Hair follicular keratinocyte (primary cell): ENCODE measurements around the gene NPPB. TPM values are rescaled to one million over a fixed set of nuclear protein-coding genes. Genes with fewer than 3 reads are reported as not detected.

Experiments used
- total RNA-seq: library from RNA; depleted of rRNA; stranded (reverse); fragments of >200 nt; gene quantifications from 2 replicates; pipeline ENCODE4 v1.2.3, GENCODE V29; 2015

Gene NPPB
- total RNA-seq, result not detected in 2 replicates

GRCh38 chr1:11858613-11858967 lies at the start of gene NPPB:
NPPB (minus strand) TSS chr1:11858945; CDS start chr1:11858833, 112 bp downstream.

GRCh38 chr1:11847667-11848372 lies 10.9 kb downstream of the NPPB start, which contains the start of gene NPPA:
NPPA (minus strand) TSS chr1:11847783; CDS start chr1:11847684, 99 bp downstream.

Other genes with a start within 250 kb of the NPPB start
- 28.9 and 61.7 TPM in 2 replicates for gene FBXO2, start 204.5 kb downstream of the NPPB start, total RNA-seq
- 12.7 and 13.9 TPM in 2 replicates for gene FBXO44, start 204.1 kb downstream of the NPPB start, total RNA-seq
- gene FBXO6, start 194.7 kb downstream of the NPPB start, total RNA-seq, result 13.4 and 16.9 TPM in 2 replicates
- gene MAD2L2, start 177.8 kb downstream of the NPPB start, total RNA-seq, result 62.5 and 71.8 TPM in 2 replicates
- gene DRAXIN, start 167.2 kb downstream of the NPPB start, total RNA-seq, result not detected in 2 replicates
- 151 and 193 TPM in 2 replicates for gene AGTRAP, start 122.8 kb downstream of the NPPB start, total RNA-seq
- not detected in 2 replicates for gene C1orf167, start 96.8 kb downstream of the NPPB start, total RNA-seq
- gene MTHFR, start 53.0 kb downstream of the NPPB start, total RNA-seq, result 13.3 and 19.4 TPM in 2 replicates
- gene CLCN6, start 52.8 kb downstream of the NPPB start, total RNA-seq, result 7.9 and 9.3 TPM in 2 replicates
- not detected in 2 replicates for gene NPPA, start 11.2 kb downstream of the NPPB start, total RNA-seq
- 68.7 and 71.7 TPM in 2 replicates for gene KIAA2013, start 67.5 kb upstream of the NPPB start, total RNA-seq
- gene PLOD1, start 75.8 kb upstream of the NPPB start, total RNA-seq, result 114 and 117 TPM in 2 replicates
- 92.5 and 120 TPM in 2 replicates for gene MFN2, start 121.5 kb upstream of the NPPB start, total RNA-seq
- gene MIIP, start 160.6 kb upstream of the NPPB start, total RNA-seq, result 40.2 and 41.5 TPM in 2 replicates
- gene TNFRSF8, start 204.4 kb upstream of the NPPB start, total RNA-seq, result 0.04 TPM in 1 of 2 replicates, not detected in the other